Glutamatergic neuron (in vitro differentiated cells): ENCODE data around the gene PIEZO1. TPM values are rescaled to one million over a fixed set of nuclear protein-coding genes. Genes with fewer than 3 reads are reported as not detected.

Experiments
- DNase-seq: peaks from one replicate; pipeline ENCODE4 v3.0.0; 2022
- H3K27ac Mint-ChIP-seq: one replicate; pipeline ENCODE4 v1.8.0; 2020; ENCODE audit warnings: mild to moderate bottlenecking, mixed read lengths, inconsistent platforms; ENCODE audit not compliant: unreplicated experiment
- H3K27me3 Mint-ChIP-seq: one replicate; pipeline ENCODE4 v1.8.0; 2020; ENCODE audit warnings: mild to moderate bottlenecking, moderate library complexity, mixed read lengths, inconsistent platforms; ENCODE audit not compliant: unreplicated experiment
- H3K36me3 Mint-ChIP-seq: one replicate; pipeline ENCODE4 v1.8.0; 2020; ENCODE audit warnings: mild to moderate bottlenecking, mixed read lengths, inconsistent platforms; ENCODE audit not compliant: unreplicated experiment
- H3K4me1 Mint-ChIP-seq: one replicate; pipeline ENCODE4 v1.8.0; 2020; ENCODE audit warnings: mild to moderate bottlenecking, low read depth, mixed read lengths, inconsistent platforms; ENCODE audit not compliant: unreplicated experiment
- H3K4me3 Mint-ChIP-seq: one replicate; pipeline ENCODE4 v1.8.0; 2020; ENCODE audit warnings: mild to moderate bottlenecking, mixed read lengths, inconsistent platforms; ENCODE audit not compliant: unreplicated experiment
- H3K9me3 Mint-ChIP-seq: one replicate; pipeline ENCODE4 v1.8.0; 2020; ENCODE audit warnings: mild to moderate bottlenecking, moderate library complexity, mixed read lengths, inconsistent platforms; ENCODE audit not compliant: unreplicated experiment
- CTCF ChIP-seq: fragments of 200-600 bp; sonication (generic); IDR thresholded peaks from one replicate; pipeline ENCODE4 v1.5.0; 2021; ENCODE audit not compliant: partially characterized antibody, unreplicated experiment
- total RNA-seq: library from RNA; stranded (reverse); fragmentation: NEBNext Ultra II Directional; extraction: Animal tissue kit (Norgen Biotek cat#: 25700); gene quantifications from one replicate; pipeline ENCODE4 v1.2.1, GENCODE V29; 2021; ENCODE audit not compliant: unreplicated experiment

The PIEZO1 gene
- total RNA-seq, 1 donor from 2014 or later = 12.3 TPM

DNA sequence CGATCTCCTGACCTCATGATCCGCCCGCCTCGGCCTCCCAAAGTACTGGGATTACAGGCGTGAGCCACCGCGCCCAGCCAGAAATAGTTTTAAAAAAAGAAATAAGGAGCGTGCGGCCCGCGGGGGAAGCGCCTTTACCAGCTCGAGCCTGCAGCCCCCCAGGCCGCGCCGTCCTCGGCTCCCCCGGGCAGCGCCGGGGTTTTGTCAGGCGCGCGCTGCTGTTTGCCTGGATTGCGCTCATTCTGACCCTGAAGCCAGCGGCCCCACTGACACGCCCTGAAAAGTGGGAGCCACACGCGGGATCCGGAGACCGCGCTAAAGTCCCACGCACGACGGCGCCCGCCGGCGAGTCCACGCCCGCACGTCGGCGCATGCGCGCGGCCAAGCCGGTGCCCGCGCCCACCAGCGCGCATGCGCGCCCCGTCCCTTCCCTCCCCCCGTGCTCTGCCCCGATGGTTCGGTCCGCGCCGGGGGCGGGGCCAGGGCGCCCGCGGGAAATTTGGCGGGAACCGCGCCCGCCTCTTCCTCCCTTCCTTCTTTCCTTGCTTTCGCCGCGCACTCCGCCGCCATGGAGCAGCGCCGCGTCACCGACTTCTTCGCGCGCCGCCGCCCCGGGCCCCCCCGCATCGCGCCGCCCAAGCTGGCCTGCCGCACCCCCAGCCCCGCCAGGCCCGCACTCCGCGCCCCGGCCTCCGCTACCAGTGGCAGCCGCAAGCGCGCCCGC is 18.4 kb upstream of the PIEZO1 start, which contains the start of gene CDT1:
Gene CDT1 (plus strand): TSS at position 526 of the 724 bp plus-strand sequence. CDS start 43 bp downstream, at position 569.
- Mint-ChIP-seq H3K9me3 (peaks cover 2% of the 10 kb centered on the region), H3K27ac (no peak within 1 kb of the TSS), H3K27me3 (peaks cover 1% of the 10 kb centered on the region), H3K36me3 (no peaks in the 10 kb centered on the region), H3K4me1 (no peaks in the 10 kb centered on the region), H3K4me3 (peak within 1 kb of the TSS; percentile 74)
- DNase-seq = peak; percentile 83
- TF ChIP-seq CTCF = no peak

GRCh38 chr16:88800277-88800592 is 15.2 kb upstream of the PIEZO1 start:
- Mint-ChIP-seq H3K4me1 (no peaks in the 10 kb centered on the region), H3K27me3 (peaks cover 1% of the 10 kb centered on the region), H3K36me3 (no peaks in the 10 kb centered on the region), H3K9me3 (peaks cover 2% of the 10 kb centered on the region), H3K27ac (no peak overlapping the region), H3K4me3 (peak overlapping the region; percentile 5)
- no peak for TF ChIP-seq CTCF
- no peak for DNase-seq

DNA sequence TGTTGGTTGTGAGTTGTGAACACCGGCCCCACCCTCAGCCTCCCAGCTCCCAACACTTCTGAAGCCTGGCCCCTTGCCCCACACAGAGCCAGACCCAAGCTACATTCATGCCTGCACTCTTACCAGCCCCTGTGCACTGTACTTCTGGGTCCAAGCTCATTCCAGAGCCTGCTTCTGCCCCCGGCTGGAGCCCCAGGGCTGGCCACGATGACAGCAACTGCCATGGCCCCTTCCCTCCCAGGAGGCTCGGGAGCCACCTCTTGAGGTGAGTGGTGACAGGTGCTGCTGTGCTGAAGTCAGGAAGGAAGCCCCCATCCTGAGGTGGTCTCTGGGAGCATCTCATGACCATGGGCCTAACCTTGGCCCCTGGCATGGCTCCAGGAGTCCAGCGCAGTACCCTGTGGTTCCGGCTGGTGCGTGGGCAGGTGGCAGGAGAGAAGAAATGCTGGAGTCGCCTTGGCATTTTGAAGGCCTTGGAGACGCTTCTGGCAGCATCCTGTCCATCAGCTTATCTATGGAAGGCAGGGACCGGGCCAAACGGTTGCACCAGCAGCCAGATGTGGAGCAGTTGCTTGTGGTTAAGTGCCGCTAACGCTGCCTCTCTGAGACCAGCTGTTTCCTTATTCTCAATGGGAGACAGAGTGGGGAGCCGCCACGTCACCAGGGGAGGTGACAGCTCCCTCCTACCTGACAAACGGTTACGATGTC is 14.7 kb upstream of the PIEZO1 start:
- Mint-ChIP-seq H3K27ac (no peak overlapping the region), H3K4me1 (no peaks in the 10 kb centered on the region), H3K9me3 (peaks cover 2% of the 10 kb centered on the region), H3K36me3 (no peaks in the 10 kb centered on the region), H3K4me3 (no peak overlapping the region), H3K27me3 (peaks cover 1% of the 10 kb centered on the region)
- no peak for TF ChIP-seq CTCF
- no peak for DNase-seq

- no peak overlapping the region for H3K27ac Mint-ChIP-seq
- peaks cover 2% of the 10 kb centered on the region for H3K9me3 Mint-ChIP-seq
- peaks cover 1% of the 10 kb centered on the region for H3K27me3 Mint-ChIP-seq
- no peaks in the 10 kb centered on the region for H3K4me1 Mint-ChIP-seq
- H3K36me3 Mint-ChIP-seq = no peaks in the 10 kb centered on the region
- no peak overlapping the region for H3K4me3 Mint-ChIP-seq
- no peak for DNase-seq
- no peak for TF ChIP-seq CTCF
Measured at GRCh38 chr16:88798772-88799455, 13.9 kb upstream of the PIEZO1 start.

DNA sequence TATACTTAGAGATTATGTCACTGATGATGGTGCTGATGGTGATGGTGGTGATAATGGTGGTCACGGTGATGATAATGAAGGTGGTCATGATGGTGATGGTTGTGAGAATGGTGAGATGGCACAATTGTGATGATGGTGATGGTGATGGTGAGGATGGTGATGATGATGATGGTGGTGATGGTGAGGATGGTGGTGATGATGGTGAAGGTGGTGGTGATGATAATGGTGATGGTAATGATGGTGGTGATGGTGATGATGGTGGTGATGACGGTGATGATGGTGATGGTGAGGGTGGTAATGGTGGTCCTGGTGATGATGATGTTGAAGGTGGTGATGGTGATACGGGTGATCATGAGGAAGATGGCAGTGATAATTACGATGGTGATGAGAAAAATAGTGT is 13.1 kb upstream of the PIEZO1 start:
- H3K27me3 Mint-ChIP-seq = peaks cover 1% of the 10 kb centered on the region
- no peak overlapping the region for H3K4me3 Mint-ChIP-seq
- H3K36me3 Mint-ChIP-seq = no peaks in the 10 kb centered on the region
- TF ChIP-seq CTCF = no peak
- DNase-seq = no peak
- H3K9me3 Mint-ChIP-seq = peaks cover 2% of the 10 kb centered on the region
- no peaks in the 10 kb centered on the region for H3K4me1 Mint-ChIP-seq
- H3K27ac Mint-ChIP-seq = no peak overlapping the region
